GM19467 (cell line): ENCODE results near the gene KRTAP10-9.
"Not testable (repeated sequence)": the region's sequence is repeated elsewhere in the genome, so short reads cannot be mapped to it uniquely, and the experiment has no call there.

ENCODE experiments used
- ATAC-seq: cut with Tn5 transposase; IDR thresholded peaks from one replicate; pipeline ENCODE4 v1.9.1; 2021; ENCODE audit warnings: mild to moderate bottlenecking, moderate library complexity; ENCODE audit not compliant: unreplicated experiment

Gene KRTAP10-9

DNA sequence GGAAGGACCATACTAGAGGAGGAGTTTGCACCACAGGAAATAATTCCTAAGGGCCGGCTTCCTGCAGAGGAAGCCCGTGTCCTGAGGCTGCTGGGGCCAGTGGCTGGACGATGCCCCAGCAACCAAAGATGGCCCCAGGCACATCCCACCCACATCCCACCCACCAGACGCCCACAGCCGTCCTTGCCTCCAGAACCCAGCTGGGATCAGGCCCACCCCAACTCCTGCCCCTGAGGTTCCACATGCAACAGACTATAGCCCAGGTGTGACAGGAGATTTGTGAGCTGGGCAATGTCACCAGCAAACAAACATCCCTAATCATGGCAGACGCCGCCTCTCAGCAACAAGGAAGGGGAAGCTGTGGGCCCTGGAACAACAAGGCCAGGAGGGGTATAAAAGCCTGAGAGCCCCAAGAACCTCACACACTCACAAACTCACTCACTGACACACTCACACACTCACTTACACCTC, at the start of gene KRTAP10-9:
Gene KRTAP10-9, plus strand, starts transcription at position 421 of the 471 bp plus-strand sequence. CDS start 79 bp downstream, outside the sequence.
- no peak for ATAC-seq

GRCh38 chr21:44578371-44579055, 48.4 kb upstream of the KRTAP10-9 start:
- ATAC-seq = no peak

GRCh38 chr21:44579056-44579832, 47.6 kb upstream of the KRTAP10-9 start:
- ATAC-seq = no peak

GRCh38 chr21:44579833-44580144, 47.1 kb upstream of the KRTAP10-9 start:
- no peak for ATAC-seq

GRCh38 chr21:44580231-44580821, 46.6 kb upstream of the KRTAP10-9 start, which contains the start of gene KRTAP10-5:
Gene KRTAP10-5, minus strand, starts transcription at chr21:44580604. Its CDS starts 26 bp downstream, at chr21:44580578.
- not testable (repeated sequence) for ATAC-seq

- no peak for ATAC-seq
These were observed 45.7 kb upstream of the KRTAP10-9 start for GRCh38 chr21:44581158-44581557.

GRCh38 chr21:44582055-44582454, 44.8 kb upstream of the KRTAP10-9 start:
- no peak for ATAC-seq

GRCh38 chr21:44583089-44583799, 43.6 kb upstream of the KRTAP10-9 start:
- ATAC-seq = no peak

DNA sequence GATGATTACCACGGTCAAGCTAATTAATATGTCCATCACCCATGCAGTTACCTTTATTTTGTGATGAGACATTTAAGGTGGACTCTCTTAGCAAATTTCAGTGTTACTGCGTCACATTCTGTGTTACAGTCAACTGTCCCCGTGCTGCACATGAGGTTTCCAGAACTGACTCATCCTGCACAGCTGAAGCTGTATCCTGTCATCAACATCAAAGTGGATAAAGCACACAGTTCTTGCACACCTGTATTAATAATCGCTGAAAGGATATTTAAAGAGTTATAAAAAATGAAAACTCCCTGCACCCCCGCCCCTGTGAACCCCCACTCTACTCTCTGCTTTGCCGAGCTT, 43.1 kb upstream of the KRTAP10-9 start:
- ATAC-seq = no peak

DNA sequence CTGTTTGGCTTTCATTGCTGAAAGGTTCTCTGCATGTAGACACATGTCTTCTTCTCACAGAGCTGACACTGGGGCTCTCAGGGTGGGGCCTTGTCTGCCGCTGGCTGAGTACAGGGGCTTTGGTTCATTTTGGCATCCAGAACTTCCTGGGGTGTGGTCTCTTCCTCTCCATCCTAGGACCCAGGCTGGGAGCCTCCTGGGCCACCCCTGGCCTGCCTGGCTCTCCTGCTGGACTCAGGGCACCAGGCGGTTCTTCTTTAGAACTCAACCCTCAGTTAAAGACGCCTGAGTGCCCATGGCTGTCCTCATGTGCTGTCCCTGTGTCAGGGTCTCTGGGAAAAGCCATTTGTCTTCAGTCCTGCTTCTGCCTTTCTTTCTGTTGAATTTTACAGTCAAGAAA, 41.0 kb upstream of the KRTAP10-9 start:
- ATAC-seq = no peak

- no peak for ATAC-seq
These were observed 37.8 kb upstream of the KRTAP10-9 start for GRCh38 chr21:44589094-44589493.

- no peak for ATAC-seq
These were observed 37.1 kb upstream of the KRTAP10-9 start for GRCh38 chr21:44589586-44590305.

GRCh38 chr21:44590311-44590721, 36.6 kb upstream of the KRTAP10-9 start:
- ATAC-seq = no peak

DNA sequence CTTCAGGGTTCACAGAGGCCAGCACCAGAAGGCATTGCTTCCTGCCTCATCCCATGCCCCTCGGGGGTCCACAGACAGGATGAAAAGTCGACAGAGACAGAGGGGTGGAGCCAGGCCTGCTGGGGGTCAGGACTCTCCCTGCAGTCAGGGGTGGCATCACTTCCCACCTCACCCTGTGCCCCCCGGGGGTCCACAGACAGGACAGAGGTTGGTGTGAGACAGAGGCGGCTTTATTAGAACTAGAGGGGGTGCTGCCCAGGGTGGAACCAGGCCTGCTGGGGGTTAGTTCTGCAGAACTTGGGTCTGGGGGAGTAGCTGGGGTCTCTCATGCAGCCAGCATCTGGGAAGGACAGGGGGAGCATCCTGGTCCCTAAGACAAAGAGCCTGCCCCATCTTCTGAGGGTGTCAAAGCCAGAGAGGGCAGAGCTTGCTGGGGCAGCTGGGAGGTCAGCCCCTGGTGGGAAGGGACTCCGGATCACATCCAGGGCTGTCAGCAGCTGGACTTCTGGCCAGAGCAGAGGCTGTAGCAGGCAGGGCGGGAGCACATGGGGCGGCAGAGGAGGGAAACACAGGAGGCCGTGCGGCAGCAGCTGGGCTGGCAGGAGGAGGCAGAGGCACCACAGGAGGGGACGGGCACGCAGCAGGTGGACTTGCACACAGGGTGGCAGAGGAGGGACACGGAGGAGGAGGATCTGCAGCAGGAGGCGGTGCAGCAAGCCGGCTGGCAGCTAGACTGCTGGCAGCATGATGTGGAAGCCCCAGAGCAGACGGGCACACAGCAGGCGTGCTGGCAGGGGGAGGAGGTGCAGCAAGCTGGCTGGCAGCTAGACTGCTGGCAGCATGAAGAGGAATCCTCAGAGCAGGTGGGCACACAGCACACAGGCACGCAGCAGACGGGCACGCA, 35.7 kb upstream of the KRTAP10-9 start:
- ATAC-seq = not testable (repeated sequence)

DNA sequence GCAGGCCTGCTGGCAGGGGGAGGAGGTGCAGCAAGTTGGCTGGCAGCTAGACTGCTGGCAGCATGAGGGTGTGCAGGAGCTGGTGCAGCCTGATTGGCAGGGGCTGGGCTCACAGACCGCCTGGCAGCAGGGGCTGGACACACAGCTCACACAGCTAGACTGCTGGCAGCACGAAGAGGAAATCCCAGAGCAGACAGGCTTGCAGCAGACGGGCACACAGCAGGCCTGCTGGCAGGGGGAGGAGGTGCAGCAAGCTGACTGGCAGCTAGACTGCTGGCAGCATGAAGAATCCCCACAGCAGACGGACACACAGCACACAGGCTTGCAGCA, 35.1 kb upstream of the KRTAP10-9 start:
- not testable (repeated sequence) for ATAC-seq

DNA sequence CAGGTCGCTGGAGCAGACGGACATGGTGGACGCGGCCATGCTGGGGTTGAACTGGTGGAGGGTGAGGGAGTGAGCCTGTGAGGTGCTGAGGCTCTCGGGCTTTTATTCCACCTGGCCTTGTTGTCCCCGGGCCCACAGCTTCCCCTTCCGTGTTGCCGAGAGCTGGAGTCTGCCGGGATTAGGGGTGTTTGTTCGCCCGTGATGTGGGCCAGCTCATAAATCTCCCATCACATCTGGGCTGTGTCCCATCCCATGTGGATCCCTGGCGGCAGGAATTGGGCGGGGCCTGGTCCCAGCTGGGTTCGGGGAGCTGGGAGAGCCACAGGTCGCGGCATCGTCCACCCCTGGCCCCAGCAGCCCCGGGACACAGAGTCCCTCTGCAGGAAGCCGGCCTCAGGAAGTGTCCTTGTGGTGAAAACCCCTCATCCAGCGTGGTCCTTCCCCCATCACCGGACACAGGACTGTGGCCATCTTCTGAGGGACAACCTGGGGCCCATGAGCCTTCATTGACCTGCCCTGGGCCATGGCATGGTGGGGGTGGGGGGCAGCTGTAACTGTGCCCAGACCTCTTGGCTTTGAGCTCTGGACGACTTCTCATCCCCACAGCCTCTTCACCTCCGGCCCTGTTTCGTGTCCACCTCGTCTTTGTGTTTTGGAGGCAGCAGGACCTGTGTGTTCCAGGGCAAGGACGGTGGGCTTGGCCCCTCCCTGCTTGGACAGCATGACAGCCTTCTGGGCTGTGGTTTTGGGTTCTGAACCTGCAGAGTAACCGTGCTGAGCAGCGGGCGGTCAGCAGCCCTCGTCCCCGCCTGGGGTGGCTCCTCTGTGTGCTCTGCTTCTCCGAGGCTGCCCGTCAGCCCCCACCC, 34.2 kb upstream of the KRTAP10-9 start, which contains the start of gene KRTAP10-6:
Gene KRTAP10-6, minus strand, starts transcription at position 60 of the 866 bp plus-strand sequence. Its CDS starts 21 bp downstream, at position 39.
- ATAC-seq = no peak

DNA sequence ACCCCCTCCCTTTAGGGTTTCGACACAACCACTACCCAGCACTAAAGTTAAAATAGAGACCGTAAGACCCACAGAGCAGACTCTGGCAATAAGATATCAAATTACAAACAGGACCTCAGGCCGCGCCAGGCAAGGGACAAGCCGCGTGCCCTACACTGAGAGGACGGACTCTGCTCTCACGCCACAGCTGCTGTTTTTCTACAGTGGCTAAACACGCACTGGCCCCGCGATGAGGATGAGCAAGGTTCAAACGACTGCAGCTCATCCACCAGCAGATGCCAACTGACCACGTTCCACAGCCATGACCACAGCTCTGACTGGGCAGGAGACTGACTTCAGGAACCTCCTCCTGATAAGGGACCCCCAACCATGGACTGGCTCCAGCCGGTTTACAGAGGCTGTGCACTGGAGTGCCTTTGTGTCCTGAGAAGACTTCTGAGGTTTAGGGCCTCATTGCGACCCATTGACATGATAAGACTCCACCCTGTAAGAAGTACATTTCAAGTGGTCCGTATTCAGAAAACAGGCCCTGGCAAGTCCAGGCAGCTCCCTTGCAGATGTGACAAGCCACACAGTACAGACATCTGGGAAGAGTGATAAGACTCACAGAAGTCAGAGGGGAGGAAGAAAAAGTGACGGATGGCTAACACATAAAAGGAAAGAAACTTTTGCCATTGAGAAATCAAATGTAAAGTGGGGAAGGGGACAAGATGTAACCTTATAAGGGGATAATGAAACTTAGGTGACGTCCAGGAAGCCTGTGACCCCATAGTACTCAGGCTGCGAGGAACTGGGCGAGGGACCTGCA, 33.1 kb upstream of the KRTAP10-9 start:
- ATAC-seq = no peak

GRCh38 chr21:44594406-44594916, 32.4 kb upstream of the KRTAP10-9 start:
- no peak for ATAC-seq
